HepG2 (cell line): Measurements from ENCODE around the gene WNT10A. TPM values are rescaled to one million over a fixed set of nuclear protein-coding genes. Genes with fewer than 3 reads are reported as not detected.

Experiments
- ATAC-seq: fragments of 200-7000 bp; cut with Tn5 transposase; 3 replicates; pipeline ENCODE4 v1.9.1; 2020; ENCODE audit warnings: mild to moderate bottlenecking, moderate library complexity
- BruUV-seq: library from RNA; stranded (reverse); fragments of 400-500 nt; replicated peaks from 2 replicates; lab custom pipeline; 2021; lab: Mats Ljungman, UMichigan
- CTCF ChIA-PET: fragments of 300-600 bp; formaldehyde crosslinking; extraction: SDS; loops from one replicate; lab custom pipeline; 2021; ENCODE audit warnings: low total read pairs, inconsistent platforms, low intra/inter-chr PET ratio; lab: Yijun Ruan, JAX
- POLR2A ChIA-PET: fragments of 350-600 bp; sonication (Branson Sonifier 250); formaldehyde crosslinking; loops from one replicate; lab custom pipeline; 2020; ENCODE audit warnings: antibody characterized with exemption, inconsistent platforms; lab: Yijun Ruan, JAX
- DNase-seq: peaks from one replicate; pipeline ENCODE4 v3.0.0-alpha.2; 2015; ENCODE audit warnings: low spot score
- FAIRE-seq: peaks from 3 replicates; lab custom pipeline; 2011; peaks lifted over from hg19 to GRCh38; lab: Jason Lieb, UNC
- H2AFZ ChIP-seq: one replicate; pipeline ENCODE4 v1.6.1; 2011; ENCODE audit warnings: low read length, inconsistent platforms
- H3K27ac ChIP-seq: fragments of 300-600 bp; 3 replicates; pipeline ENCODE4 v1.8.0; 2011; ENCODE audit warnings: mixed run types, mild to moderate bottlenecking, mixed read lengths, low read length, inconsistent platforms; ENCODE audit not compliant: insufficient read depth; ENCODE audit errors: extremely low read length
- H3K27me3 ChIP-seq, 2 experiments: fragments of 200-600 bp in 1 of 2; 2 replicates in 1 of 2; 3 replicates in 1 of 2; pipeline versions ENCODE4 v1.6.0 to v1.8.0; 2011; ENCODE audit warnings: low read length in 2 of 2, mild to moderate bottlenecking in 2 of 2, moderate library complexity in 2 of 2, inconsistent platforms in 1 of 2; ENCODE audit not compliant: insufficient read depth in 2 of 2, control insufficient read depth in 1 of 2
- H3K36me3 ChIP-seq, 2 experiments: fragments of 200-600 bp in 1 of 2; replicated peaks in 1 of 2; 2 replicates in 1 of 2; 3 replicates in 1 of 2; pipeline versions ENCODE4 v1.5.1 to v1.8.0; 2011; ENCODE audit warnings: low read length in 2 of 2, inconsistent platforms in 1 of 2; ENCODE audit not compliant: insufficient read depth in 2 of 2, control insufficient read depth in 1 of 2
- H3K4me1 ChIP-seq: 2 replicates; pipeline ENCODE4 v1.5.1; 2012; ENCODE audit warnings: low read length, inconsistent platforms; ENCODE audit not compliant: insufficient read depth
- H3K4me2 ChIP-seq: 2 replicates; pipeline ENCODE4 v1.6.0; 2011; ENCODE audit warnings: low read depth, low read length, inconsistent platforms
- H3K4me3 ChIP-seq, 3 experiments: fragments of 200-600 bp in 1 of 3; sonication (generic), shearing (Covaris generic) in 1 of 3; replicated peaks in 1 of 3; 2 replicates each; pipeline ENCODE4 v1.5.1; 2011 to 2016; ENCODE audit warnings: low read length in 3 of 3, inconsistent platforms in 2 of 3, low read depth in 2 of 3, mild to moderate bottlenecking in 2 of 3, control low read depth in 1 of 3, mixed read lengths in 1 of 3; ENCODE audit not compliant: insufficient read depth in 1 of 3
- H3K79me2 ChIP-seq: one replicate; pipeline ENCODE4 v1.6.1; 2011; ENCODE audit warnings: low read length, inconsistent platforms; ENCODE audit not compliant: insufficient read depth
- H3K9ac ChIP-seq: 2 replicates; pipeline ENCODE4 v1.6.0; 2011; ENCODE audit warnings: mild to moderate bottlenecking, low read depth, low read length, inconsistent platforms; ENCODE audit not compliant: insufficient read depth
- H3K9me3 ChIP-seq: 2 replicates; pipeline ENCODE4 v1.5.1; 2012; ENCODE audit warnings: mild to moderate bottlenecking, low read length
- H4K20me1 ChIP-seq: 2 replicates; pipeline ENCODE4 v1.6.0; 2011; ENCODE audit warnings: inconsistent platforms, mild to moderate bottlenecking, low read length, moderate library complexity; ENCODE audit not compliant: insufficient read depth
- ATF1 ChIP-seq: IDR thresholded peaks from 2 replicates; pipeline ENCODE4 v1.6.1; 2016; ENCODE audit warnings: mild to moderate bottlenecking, control low read depth
- ETS1 ChIP-seq: sonication (generic); formaldehyde crosslinking; IDR thresholded peaks from 2 replicates; pipeline ENCODE4 v1.4.0; 2020; ENCODE audit warnings: missing genetic modification reagents
- GABPB1 ChIP-seq: IDR thresholded peaks from 2 replicates; pipeline ENCODE4 v1.6.1; 2016; ENCODE audit warnings: mild to moderate bottlenecking, missing genetic modification reagents, moderate library complexity, missing compliant biosample characterization
- KLF9 ChIP-seq: IDR thresholded peaks from 2 replicates; pipeline ENCODE4 v1.6.1; 2016; ENCODE audit warnings: low read depth
- RARG ChIP-seq: sonication (generic); formaldehyde crosslinking; IDR thresholded peaks from 2 replicates; pipeline ENCODE4 v1.4.0; 2020; ENCODE audit warnings: low read depth, mild to moderate bottlenecking, missing genetic modification reagents
- SRY ChIP-seq: sonication (generic); formaldehyde crosslinking; IDR thresholded peaks from 2 replicates; pipeline ENCODE4 v1.8.0; 2022; ENCODE audit warnings: mild to moderate bottlenecking, missing genetic modification reagents
- STAG1 ChIP-seq: sonication (generic); formaldehyde crosslinking; IDR thresholded peaks from 2 replicates; pipeline ENCODE4 v1.4.0; 2020; ENCODE audit warnings: missing genetic modification reagents
- TAF15 ChIP-seq: fragments of 200-400 bp; formaldehyde crosslinking; IDR thresholded peaks from one replicate; pipeline ENCODE4 v1.6.1; 2018; ENCODE audit warnings: mild to moderate bottlenecking, low read depth, low read length; ENCODE audit not compliant: poor library complexity, severe bottlenecking
- THRA ChIP-seq: sonication (generic); formaldehyde crosslinking; IDR thresholded peaks from 2 replicates; pipeline ENCODE4 v1.4.0; 2020; ENCODE audit warnings: missing genetic modification reagents, borderline replicate concordance
- TRIM24 ChIP-seq: sonication (generic); formaldehyde crosslinking; IDR thresholded peaks from 2 replicates; pipeline ENCODE4 v1.8.0; 2022; ENCODE audit warnings: mild to moderate bottlenecking, missing genetic modification reagents
- USF2 ChIP-seq, 2 experiments: sonication (generic) in 1 of 2; formaldehyde crosslinking in 1 of 2; IDR thresholded peaks; 2 replicates each; pipeline versions ENCODE4 v1.5.1 to v1.6.1; 2011 to 2020; ENCODE audit warnings: borderline replicate concordance in 1 of 2, low read depth in 1 of 2, low read length in 1 of 2, mild to moderate bottlenecking in 1 of 2, missing genetic modification reagents in 1 of 2, moderate library complexity in 1 of 2
- ZBTB39 ChIP-seq: sonication (generic); formaldehyde crosslinking; IDR thresholded peaks from 2 replicates; pipeline ENCODE4 v1.5.0; 2020; ENCODE audit warnings: missing genetic modification reagents
- ZNF749 ChIP-seq: sonication (generic); formaldehyde crosslinking; IDR thresholded peaks from 2 replicates; pipeline ENCODE4 v1.8.0; 2022; ENCODE audit warnings: mild to moderate bottlenecking, missing genetic modification reagents, moderate library complexity, borderline replicate concordance
- WGBS: methylation state at CpG from one replicate; pipeline ENCODE4 v1.1.6; 2017; ENCODE audit warnings: low lambda C conversion rate; 5-methylcytosine and 5-hydroxymethylcytosine counted together
- in situ Hi-C: cut with HindIII; loops from 2 replicates; pipeline ENCODE4 v1.10.0; 2017; ENCODE audit warnings: low pct_unique_long_range_greater_than_20kb; ENCODE audit not compliant: extremely low pct_ligation_motif_present
- intact Hi-C: fragments of 100-400 bp; cut with micrococcal nuclease; formaldehyde crosslinking; loops from one replicate; pipeline ENCODE4 v1.10.0; 2022; ENCODE audit not compliant: unreplicated experiment
- polyA plus RNA-seq, 8 experiments: library from polyadenylated mRNA; depleted of rRNA in 3 of 8; stranded (reverse) in 7 of 8; unstranded in 1 of 8; fragments of >200 nt; fragmentation: Illumina TruSeq in 4 of 8; extraction: Trizol in 4 of 8; gene quantifications; 2 replicates each; pipeline versions ENCODE4 v1.2.1 to v1.2.3, GENCODE V29; 2011 to 2016; ENCODE audit warnings: low read depth in 4 of 8, missing spikeins in 1 of 8, mixed read lengths in 1 of 8; ENCODE audit not compliant: insufficient read depth in 1 of 8
- total RNA-seq, 5 experiments: library from RNA; depleted of rRNA; stranded (reverse); fragments of >200 nt; fragmentation: Illumina TruSeq; extraction: Trizol; gene quantifications; 2 replicates each; pipeline ENCODE4 v1.2.3, GENCODE V29; 2016; ENCODE audit warnings: low read depth in 1 of 5

Gene WNT10A
- total and polyA plus RNA-seq, 2 of the 13 experiments (the other 11 are each of a cell fraction or from before 2014, with no cell fraction given), result 0.03 TPM; not detected in 1

- Histone ChIP-seq H3K79me2 (no peaks in the 10 kb centered on the region), H4K20me1 (no peaks in the 10 kb centered on the region), H3K4me1 (peaks cover 12% of the 10 kb centered on the region), H3K27ac (no peak overlapping the region), H3K4me3 (no peak overlapping the region), H2AFZ (no peak overlapping the region), H3K9me3 (no peaks in the 10 kb centered on the region), H3K9ac (no peak overlapping the region), H3K4me2 (no peak overlapping the region), H3K27me3 (peaks cover 2 to 64% of the 10 kb centered on the region in 2 experiments; a peak in 4 of 5 replicates), H3K36me3 (no peaks in the 10 kb centered on the region)
- ChIA-PET POLR2A (no interaction called here), CTCF (no interaction called here)
- WGBS, result 23% methylated on average over 2 of the region's 2 CpGs
- BruUV-seq, result no TSS peak
- no peak for FAIRE-seq
- in situ Hi-C loops (loop anchor here (25.0 kb wide), 1 partner anchor 100 kb away; no protein-coding TSS in a partner anchor), intact Hi-C loops (no loop called here)
- no peak for DNase-seq
- TF ChIP-seq TAF15, result no peak
- no peak for TF ChIP-seq ZNF749 (CRISPR knock-in tag)
- no peak for TF ChIP-seq ATF1
- TF ChIP-seq ETS1 (CRISPR knock-in tag), result no peak
- no peak for TF ChIP-seq GABPB1 (CRISPR knock-in tag)
- TF ChIP-seq USF2 (IDR thresholded peaks at IDR 0.05; ENCODE audit: low read depth, low read length), result no peak
- TF ChIP-seq USF2 (CRISPR knock-in tag; IDR thresholded peaks at IDR 0.05; ENCODE audit: borderline replicate concordance), result no peak
- no peak for TF ChIP-seq SRY
- no peak for TF ChIP-seq STAG1 (CRISPR knock-in tag)
- TF ChIP-seq RARG (CRISPR knock-in tag), result no peak
- no peak for TF ChIP-seq ZBTB39 (CRISPR knock-in tag)
- no peak for TF ChIP-seq THRA (CRISPR knock-in tag)
- TF ChIP-seq TRIM24 (CRISPR knock-in tag), result no peak
- no peak for TF ChIP-seq KLF9 (CRISPR knock-in tag)
- no peak for ATAC-seq
These were observed 43.2 kb upstream of the WNT10A start for GRCh38 chr2:218837495-218837894.
